Ascending aorta (tissue), 2 donors: ENCODE measurements around the gene ROCK2. TPM values are rescaled to one million over a fixed set of nuclear protein-coding genes. Genes with fewer than 3 reads are reported as not detected.

Experiments
- DNase-seq, 2 donors: peaks; one replicate each; pipeline ENCODE4 v3.0.0-alpha.2; 2019; ENCODE audit warnings: low spot score in 2 of 2
- H3K27ac ChIP-seq, 2 donors: fragments of 200-600 bp; sonication (generic); one replicate each; pipeline ENCODE4 v1.5.1; 2016 to 2017; ENCODE audit warnings: mild to moderate bottlenecking in 1 of 2
- H3K27me3 ChIP-seq: fragments of 200-600 bp; sonication (generic); one replicate; pipeline ENCODE4 v1.5.1; 2017
- H3K36me3 ChIP-seq, 2 donors: fragments of 200-600 bp; sonication (generic); one replicate each; pipeline ENCODE4 v1.5.1; 2016
- H3K4me1 ChIP-seq, 2 donors: fragments of 200-600 bp; sonication (generic); one replicate each; pipeline ENCODE4 v1.5.1; 2016 to 2017; ENCODE audit warnings: mild to moderate bottlenecking in 1 of 2
- H3K4me3 ChIP-seq, 2 donors: fragments of 200-600 bp; sonication (generic); one replicate each; pipeline ENCODE4 v1.5.1; 2016 to 2017; ENCODE audit warnings: mild to moderate bottlenecking in 1 of 2
- H3K9me3 ChIP-seq, 2 donors: fragments of 200-600 bp; sonication (generic); one replicate each; pipeline ENCODE4 v1.5.1; 2016
- CTCF ChIP-seq, 3 experiments: fragments of 200-600 bp in 2 of 3; fragments of 450-650 bp in 1 of 3; sonication (generic) in 2 of 3; IDR thresholded peaks; one replicate each; pipeline ENCODE4 v1.5.1; 2016 to 2019; ENCODE audit warnings: antibody characterized with exemption in 3 of 3, mild to moderate bottlenecking in 1 of 3, moderate library complexity in 1 of 3
- intact Hi-C: fragments of 100-400 bp; cut with DNase I; formaldehyde crosslinking; loops from one replicate; pipeline ENCODE4 v1.15.1; 2023
- total RNA-seq: library from RNA; depleted of rRNA; stranded (reverse); fragments of >200 nt; gene quantifications from one replicate; pipeline ENCODE4 v1.1.0, GENCODE V29; 2016

Gene ROCK2
- total RNA-seq, 1 donor from 2014 or later: 33.0 TPM

- no peak for TF ChIP-seq CTCF (IDR thresholded peaks at IDR 0.05)
- Histone ChIP-seq H3K4me1 (peaks cover 4 to 18% of the 10 kb centered on the region in 2 donors), H3K27ac (peak overlapping the region; percentile 96), H3K27me3 (no peaks in the 10 kb centered on the region), H3K9me3 (no peaks in the 10 kb centered on the region), H3K4me3 (peak overlapping the region; percentile 71 to 85), H3K36me3 (peaks cover 0 to 5% of the 10 kb centered on the region in 2 donors)
- DNase-seq: peak; percentile 88 to 98
- intact Hi-C loops: loop anchor here (1.0 to 10.0 kb wide), 6 partner anchors 23 to 710 kb away; partner anchors contain the start of genes E2F6, LPIN1, ODC1 and PDIA6
Measured at GRCh38 chr2:11154923-11155380, 189.5 kb downstream of the ROCK2 start.

DNA sequence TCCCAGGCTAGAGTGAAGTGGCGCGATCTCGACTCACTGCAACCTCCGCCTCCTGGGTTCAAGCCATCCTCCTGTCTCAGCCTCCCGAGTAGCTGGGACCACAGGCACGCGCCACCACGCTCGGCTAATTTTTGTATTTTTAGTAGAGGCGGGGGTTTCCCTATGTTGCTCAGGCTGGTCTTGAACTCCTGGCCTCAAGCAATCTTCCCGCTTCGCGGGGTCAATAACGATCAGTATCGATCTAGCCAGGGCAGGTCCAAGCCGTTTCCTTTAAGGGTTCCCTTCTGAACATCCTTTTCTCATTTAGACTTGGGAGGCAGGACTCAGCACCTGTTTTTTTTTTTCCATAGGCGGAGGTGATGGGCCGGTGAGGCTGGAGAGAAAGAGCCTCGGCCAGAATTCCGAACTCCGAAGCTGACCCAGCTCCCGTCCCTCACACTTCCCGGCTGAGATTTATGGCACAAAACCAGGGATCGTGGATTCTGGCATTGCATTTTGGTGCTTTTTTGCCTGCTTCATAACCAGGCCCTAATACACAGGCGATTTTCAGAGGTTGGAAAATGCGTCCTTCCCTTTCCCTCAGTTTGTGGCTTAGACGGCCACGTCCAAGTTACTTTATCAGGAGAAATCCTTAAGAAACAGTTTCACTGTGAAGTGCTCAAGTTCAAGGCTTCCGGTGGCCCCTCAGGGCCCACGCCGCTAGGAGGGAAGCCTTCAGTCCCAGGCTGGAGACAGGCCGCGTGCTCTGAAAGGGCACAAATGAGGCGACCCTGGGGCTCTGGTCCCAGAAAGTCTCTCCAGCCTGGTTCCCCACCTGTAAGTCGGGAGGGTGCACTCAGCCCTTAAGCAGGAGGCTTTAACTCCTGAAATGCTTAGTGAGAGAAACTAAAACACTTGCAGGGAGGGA is 190.2 kb downstream of the ROCK2 start:
- intact Hi-C loops: loop anchor here (2.0 to 10.0 kb wide), 4 partner anchors 313 to 709 kb away; partner anchors contain the start of genes E2F6, LPIN1, ODC1 and PDIA6
- H3K4me1 ChIP-seq: peaks cover 4 to 18% of the 10 kb centered on the region in 2 donors
- TF ChIP-seq CTCF (IDR thresholded peaks at IDR 0.05): peak in 1 of 3 experiments; percentile 4
- H3K27me3 ChIP-seq: no peaks in the 10 kb centered on the region
- H3K9me3 ChIP-seq: no peaks in the 10 kb centered on the region
- no peak for DNase-seq
- no peaks in the 10 kb centered on the region for H3K36me3 ChIP-seq
- peak overlapping the region; percentile 96 for H3K27ac ChIP-seq
- peak overlapping the region; percentile 71 to 85 for H3K4me3 ChIP-seq

DNA sequence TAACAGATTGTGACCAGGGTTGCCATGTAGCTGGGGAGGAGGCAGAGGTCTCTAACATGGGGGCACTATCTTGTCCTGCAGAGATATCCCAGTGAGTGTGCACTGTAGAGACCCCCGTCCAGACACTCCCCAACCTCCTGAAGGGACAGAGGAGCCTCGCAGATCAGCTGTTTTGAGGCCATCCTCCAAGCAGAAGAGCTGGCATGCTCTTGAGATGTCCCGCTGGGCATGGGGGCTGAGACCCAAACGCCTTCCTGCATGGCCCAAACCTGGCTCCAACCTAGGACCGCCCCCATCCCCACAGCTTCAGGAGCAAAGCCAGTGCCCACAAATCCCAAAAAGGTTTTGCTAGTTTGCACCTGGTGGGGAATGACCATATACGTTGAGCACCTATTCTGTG is 191.8 kb downstream of the ROCK2 start:
- intact Hi-C loops: loop anchor here (10.0 kb wide), 2 partner anchors 592 to 708 kb away; partner anchors contain the start of genes LPIN1 and ODC1
- no peak overlapping the region for H3K4me3 ChIP-seq
- peaks cover 4 to 18% of the 10 kb centered on the region in 2 donors for H3K4me1 ChIP-seq
- H3K27ac ChIP-seq: no peak overlapping the region
- no peaks in the 10 kb centered on the region for H3K27me3 ChIP-seq
- H3K36me3 ChIP-seq: no peaks in the 10 kb centered on the region
- TF ChIP-seq CTCF (IDR thresholded peaks at IDR 0.05): no peak
- H3K9me3 ChIP-seq: no peaks in the 10 kb centered on the region
- no peak for DNase-seq

GRCh38 chr2:11147263-11147662 is 197.2 kb downstream of the ROCK2 start:
- Histone ChIP-seq H3K4me3 (no peak overlapping the region), H3K27me3 (no peaks in the 10 kb centered on the region), H3K4me1 (no peaks in the 10 kb centered on the region), H3K36me3 (no peaks in the 10 kb centered on the region), H3K27ac (no peak overlapping the region), H3K9me3 (no peaks in the 10 kb centered on the region)
- DNase-seq: no peak
- no peak for TF ChIP-seq CTCF (IDR thresholded peaks at IDR 0.05)
- intact Hi-C loops: no loop called here

DNA sequence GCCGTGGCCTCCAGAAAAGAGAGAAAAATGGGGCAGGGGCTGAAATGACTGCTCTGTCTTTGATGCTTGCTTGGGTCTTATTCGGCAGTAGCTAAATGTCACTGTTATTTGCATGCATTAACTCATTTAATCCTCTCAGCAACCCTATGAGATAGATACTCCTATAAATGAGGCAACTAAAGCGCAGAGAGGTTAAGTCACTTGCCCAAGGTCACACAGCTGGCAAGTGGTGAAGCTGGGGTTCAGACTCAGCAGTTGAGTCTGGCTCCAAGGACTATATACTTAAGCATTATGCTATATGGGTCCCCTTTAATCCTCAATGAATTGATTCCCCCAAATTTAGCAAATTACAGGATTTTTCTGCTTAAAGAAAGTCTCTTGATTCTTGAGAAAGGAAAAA is 198.4 kb downstream of the ROCK2 start:
- H3K36me3 ChIP-seq: no peaks in the 10 kb centered on the region
- no peaks in the 10 kb centered on the region for H3K9me3 ChIP-seq
- intact Hi-C loops: no loop called here
- H3K27me3 ChIP-seq: no peaks in the 10 kb centered on the region
- no peak for DNase-seq
- no peaks in the 10 kb centered on the region for H3K4me1 ChIP-seq
- TF ChIP-seq CTCF (IDR thresholded peaks at IDR 0.05): no peak
- no peak overlapping the region for H3K4me3 ChIP-seq
- H3K27ac ChIP-seq: no peak overlapping the region
